Stimulated activated CD4-positive, alpha-beta T cell treated with anti-CD3 and anti-CD28 coated beads, Interleukin-2, amount 100 ng/mL, for 4 hours (primary cell): ENCODE results near the gene PPP1R3C.

Source experiments
- DNase-seq: peaks from one replicate; pipeline ENCODE4 v3.0.0-alpha.2; 2020; ENCODE audit warnings: low read depth

PPP1R3C gene

DNA sequence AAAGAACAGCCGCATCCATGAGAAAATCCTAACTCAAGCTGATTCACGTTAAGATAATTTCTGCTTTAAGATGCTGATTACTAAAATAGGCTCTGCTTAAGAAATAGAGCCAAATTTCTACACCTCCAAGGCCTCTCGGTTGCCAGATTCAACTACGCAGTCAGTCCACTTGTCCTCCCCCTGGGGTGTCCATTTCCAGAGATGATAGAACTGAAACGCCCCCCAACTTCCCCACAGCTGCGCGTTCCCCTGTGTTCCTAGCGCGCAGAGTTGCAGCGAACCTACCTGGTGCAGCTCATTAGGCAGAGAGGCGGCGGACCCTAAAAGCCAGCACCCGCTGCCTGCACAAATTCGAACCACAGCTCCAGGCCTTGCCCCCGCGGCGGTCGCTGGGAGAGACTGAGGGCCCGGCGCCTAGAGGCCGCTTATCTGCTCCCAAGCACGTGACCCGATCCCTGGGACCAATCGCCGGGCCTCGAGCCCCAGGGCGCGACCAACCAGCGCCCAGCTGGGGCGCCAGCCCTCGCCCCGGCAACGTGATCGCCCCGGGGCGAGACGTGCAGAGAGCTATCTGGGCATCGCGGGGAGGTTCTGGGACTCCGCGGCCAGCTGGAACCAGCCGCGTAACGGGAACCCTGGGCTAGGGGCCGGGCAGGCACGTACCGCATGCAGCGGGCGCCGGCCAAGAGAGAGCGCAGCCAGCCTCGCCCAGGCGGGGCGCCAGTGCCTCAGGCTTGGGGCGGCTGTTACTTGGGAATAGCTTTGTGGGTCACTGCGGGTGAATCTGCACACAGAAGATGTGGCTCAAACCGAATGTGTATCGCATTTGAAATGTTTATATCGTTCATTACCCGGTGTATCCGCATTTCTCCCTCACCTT, at the start of gene PPP1R3C:
TSS of gene PPP1R3C (minus strand) at position 401 of the 880 bp plus-strand sequence. CDS start at position 299, 102 bp downstream.
- DNase-seq: no peak

DNA sequence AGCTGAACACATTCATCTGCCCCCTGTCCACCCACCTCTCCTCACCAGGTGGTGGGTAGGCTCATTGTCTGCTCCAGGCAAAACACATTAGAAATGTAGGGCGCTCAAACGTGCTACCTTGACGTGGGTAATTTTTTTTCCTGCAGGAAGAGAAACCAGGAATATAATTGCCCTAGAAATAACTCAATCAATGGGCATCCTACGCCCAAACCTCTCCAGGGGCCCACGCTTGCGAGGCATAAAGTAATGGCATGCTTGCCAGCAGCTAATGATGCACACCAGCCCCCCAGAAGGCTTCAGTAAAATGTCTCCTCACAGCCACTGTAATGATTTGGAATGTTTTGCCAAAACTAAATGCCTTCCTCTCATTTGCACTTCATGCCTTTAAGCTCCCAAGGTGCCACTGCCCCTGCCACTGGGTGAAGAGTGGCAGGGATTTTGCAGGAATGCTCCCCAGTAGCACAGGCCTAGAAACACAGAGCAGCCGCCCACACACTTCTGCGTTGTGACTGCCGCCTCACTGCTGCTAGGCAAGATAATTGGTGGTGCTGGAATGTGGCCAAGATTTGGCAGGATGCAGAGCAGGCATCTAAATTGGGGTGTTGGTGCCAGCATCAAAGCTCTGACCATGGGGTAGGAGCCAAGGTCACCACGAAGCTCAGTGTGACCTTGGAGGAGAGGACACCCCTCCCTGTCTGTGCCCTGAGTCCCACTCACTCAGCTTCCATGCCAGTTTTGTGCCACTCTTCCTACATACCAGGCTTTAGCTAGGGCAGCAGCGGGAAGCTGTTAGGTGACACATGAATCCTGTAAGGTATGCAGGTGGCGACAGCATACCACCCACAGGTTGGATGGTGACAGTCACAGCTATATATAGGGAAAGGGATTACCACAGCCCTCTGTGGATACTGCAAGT, 48.7 kb upstream of the PPP1R3C start:
- DNase-seq: no peak

DNA sequence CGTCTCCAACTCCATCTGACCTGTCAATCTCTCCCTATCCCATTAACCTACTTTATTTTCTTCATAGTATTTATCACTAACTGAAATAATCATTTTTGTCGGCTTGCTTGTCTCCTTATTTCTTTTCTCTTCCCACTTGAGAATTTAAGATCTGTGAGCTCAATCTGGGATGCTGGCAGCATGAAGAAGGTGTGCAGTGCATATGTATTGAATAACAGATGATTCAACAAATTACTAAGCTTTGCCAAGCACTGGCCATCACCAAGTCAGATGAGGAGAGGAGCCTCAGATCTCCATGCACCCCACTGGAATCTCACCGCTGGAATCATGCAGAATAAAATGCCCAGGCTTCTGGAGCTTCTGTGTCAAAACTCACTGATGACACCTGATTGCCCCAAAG, 47.6 kb upstream of the PPP1R3C start:
- no peak for DNase-seq

DNA sequence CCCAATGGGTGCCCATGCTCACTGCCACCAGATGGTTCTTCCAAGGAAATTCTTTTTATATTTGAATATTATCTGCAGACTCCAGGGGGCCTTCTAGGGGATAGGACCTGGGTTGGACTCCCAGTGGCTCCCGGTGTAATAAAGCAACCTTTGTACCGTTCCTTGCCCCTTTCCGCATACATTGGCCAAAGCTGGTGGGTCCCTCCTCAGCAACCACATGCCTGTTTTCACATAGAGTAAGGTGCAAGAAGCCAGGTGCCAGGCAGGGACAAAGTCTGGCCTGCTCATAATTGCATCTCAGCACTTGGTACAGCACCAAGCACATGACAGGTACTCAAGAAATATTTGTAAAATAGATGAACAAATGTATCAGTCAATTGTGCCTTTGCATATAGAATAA, 46.4 kb upstream of the PPP1R3C start:
- DNase-seq: no peak

DNA sequence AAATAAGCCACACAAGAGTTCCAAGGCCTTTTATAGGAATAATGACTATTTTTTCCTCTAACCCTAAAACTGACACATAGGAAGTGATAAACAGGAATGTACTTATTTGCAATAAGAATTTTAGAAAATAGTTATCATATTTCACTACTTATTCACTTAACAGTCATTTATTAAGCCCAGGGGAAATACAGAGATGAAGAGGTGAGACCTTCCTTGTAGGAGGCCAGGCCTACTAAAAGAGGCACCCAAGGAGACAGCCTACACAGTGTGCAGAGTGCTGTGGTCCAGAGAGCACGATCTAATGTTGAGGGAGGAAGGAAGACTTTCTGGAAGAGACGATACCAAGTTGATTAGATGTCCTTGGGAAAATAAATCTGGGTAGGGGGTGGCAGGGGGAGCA, 45.0 kb upstream of the PPP1R3C start:
- DNase-seq: no peak

DNA sequence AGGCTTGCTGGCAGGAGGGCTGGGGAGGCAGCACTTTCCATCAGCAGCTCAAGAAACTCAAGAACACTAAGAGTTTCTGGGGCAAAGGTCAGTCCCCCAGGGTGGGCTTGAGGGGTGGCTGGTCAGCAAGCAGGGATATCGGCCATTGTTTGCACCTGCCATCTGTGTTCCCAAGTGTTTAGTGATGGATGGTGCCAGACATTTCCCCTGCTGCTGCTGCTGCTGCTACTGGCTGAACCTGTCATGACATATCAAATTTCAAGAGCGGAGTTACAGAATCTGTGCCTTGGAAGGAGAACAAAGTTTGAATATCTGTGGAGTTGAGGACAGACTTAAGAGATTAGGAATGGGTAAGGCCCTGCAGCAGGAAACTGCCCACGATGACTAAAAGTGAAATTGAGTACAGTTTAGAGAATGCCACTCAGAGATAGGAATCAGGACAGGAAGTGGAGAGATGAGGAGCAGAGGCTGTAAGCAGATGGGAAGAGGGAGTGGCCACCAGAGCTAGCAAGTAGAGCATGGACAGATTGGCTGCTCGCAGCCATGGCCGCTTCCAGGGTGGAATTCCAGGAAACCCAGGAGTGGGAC, 39.2 kb upstream of the PPP1R3C start:
- DNase-seq: no peak

DNA sequence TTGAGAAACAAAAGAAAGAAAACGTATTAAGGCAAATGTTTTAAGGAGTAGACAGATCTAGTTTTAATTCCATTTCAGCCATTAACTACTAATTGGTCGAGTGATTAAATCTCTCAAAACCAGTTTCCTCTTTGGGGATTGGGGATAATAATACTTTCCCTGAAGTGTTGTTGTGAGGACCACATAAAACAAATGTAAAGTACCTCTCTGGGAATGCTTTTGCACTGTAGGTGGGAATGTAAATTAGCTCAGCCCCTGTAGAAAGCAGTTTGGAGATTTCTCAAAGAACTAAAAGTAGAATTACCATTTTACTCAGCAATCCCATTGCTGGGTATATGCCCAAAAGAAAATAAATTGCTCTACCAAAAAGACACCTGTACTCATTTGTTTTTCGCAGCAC, 36.0 kb upstream of the PPP1R3C start:
- no peak for DNase-seq

DNA sequence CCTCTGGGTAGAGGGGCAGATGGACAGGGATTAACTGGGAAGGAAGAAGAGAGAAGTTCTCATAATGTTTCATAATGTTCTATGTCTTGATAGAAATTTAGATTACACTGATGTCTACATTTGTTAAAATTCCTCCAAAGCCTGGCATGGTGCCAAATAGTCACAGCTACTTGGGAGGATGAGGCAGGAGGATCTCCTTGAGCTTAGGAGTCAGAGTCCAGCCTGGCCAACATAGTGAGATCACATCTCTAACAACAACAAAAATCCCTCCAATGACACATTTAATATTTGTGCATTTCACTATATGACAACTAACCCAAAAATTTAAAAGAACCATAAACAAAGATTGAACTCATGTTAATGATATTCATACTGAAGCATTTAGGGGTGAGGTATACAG, 33.0 kb upstream of the PPP1R3C start:
- DNase-seq: no peak

DNA sequence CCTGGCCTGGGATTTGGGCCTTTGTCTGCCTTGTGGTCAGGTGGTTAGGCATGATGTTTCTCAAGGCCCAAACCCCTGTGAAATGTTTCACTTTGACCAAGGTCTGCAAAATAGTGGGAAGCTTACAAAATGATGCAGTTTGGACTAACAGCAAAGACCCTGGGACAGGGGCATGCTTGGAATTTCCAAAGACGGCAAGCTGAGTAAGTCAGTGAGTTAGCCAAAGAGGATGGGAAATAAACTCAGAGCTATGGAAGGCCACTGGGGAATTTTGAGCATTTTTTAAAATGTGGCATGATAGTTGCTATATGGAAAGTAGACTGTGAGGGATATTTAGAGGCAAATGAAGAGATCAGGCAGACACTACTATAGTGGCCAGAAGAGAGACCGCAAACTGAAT, 31.6 kb upstream of the PPP1R3C start:
- no peak for DNase-seq

DNA sequence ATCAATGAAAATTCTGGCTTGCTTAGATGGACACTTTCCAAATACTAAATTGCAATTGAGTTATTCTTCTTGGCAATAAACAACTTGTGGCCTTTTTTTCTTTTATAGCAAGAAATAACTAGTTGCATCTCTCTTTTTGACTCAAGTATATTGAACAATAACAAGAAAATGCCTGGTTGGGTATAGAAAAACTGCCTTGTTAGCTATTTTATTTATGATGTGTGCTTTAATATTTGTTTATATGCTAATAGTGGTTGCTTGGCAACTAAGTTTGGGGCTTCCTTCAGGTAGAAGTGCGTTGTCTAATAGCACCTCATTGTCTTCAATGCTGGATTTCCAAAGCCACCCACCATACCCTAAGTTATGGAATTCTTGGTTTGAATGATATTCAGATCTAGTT, 30.1 kb upstream of the PPP1R3C start:
- DNase-seq: no peak

DNA sequence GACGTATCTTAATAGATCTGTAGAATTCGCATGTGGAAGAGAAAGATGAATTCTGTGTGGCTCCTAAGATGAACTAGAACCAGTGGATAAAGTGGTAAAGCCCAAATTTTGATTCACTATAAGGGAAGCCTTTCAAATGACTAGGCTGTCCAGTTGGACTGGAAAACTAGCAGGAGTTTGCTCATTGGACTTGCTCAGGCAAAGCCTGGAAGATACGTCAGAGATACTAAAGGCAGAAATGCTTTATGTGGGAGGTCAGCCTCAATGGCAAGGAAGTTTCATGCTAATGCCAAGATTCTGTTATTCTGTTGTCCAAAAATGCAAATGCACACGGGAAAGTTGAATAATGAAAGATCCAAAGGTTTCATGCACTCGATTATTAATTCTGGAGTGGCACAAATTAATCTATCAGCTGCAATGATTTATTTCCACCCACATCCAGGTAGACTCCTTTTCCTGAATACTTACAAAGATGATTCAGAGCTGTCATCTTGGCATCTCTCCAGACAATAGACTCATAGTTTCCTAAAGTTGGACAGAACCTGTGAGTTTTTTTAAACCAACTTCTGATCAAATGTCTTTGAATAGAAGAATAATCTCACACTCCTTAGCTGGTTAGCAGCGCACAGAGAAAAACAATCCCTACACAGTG, 20.5 kb upstream of the PPP1R3C start:
- no peak for DNase-seq

DNA sequence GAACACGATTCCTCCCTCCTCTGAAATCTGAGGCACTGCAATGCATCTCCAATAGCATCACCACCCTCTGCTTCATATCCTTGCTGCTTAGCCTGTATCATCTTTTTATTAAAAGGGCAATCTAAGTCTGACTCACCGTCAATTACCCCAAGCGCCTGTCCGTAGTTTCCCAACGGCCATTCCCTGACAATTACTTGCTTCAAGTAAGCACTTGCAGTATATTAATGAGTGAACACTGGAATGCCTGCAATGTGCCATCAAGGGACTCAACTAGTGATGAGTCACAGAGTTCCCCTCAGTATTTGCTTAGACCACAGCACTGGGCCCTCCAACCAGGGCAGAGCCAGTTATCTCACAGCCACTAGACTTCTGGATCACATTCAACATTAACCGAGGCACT, 19.5 kb upstream of the PPP1R3C start:
- no peak for DNase-seq

DNA sequence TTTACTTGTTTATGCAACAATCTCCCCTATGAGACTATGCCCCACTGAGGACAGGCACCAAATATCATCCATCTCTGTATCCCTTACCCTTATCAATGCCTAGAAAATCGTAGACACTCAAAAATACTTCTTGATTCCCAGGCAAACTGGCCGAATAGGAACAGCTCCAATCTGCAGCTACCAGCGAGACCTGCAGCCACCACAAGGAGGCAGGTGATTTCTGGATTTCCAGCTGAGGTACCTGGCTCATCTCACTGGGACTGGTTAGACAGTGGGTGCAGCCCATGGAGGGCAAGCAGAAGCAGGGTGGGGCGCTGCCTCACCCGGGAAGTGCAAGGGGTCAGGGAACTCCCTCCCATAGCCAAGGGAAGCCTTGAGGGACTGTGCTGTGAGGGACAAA, 10.8 kb upstream of the PPP1R3C start:
- no peak for DNase-seq

DNA sequence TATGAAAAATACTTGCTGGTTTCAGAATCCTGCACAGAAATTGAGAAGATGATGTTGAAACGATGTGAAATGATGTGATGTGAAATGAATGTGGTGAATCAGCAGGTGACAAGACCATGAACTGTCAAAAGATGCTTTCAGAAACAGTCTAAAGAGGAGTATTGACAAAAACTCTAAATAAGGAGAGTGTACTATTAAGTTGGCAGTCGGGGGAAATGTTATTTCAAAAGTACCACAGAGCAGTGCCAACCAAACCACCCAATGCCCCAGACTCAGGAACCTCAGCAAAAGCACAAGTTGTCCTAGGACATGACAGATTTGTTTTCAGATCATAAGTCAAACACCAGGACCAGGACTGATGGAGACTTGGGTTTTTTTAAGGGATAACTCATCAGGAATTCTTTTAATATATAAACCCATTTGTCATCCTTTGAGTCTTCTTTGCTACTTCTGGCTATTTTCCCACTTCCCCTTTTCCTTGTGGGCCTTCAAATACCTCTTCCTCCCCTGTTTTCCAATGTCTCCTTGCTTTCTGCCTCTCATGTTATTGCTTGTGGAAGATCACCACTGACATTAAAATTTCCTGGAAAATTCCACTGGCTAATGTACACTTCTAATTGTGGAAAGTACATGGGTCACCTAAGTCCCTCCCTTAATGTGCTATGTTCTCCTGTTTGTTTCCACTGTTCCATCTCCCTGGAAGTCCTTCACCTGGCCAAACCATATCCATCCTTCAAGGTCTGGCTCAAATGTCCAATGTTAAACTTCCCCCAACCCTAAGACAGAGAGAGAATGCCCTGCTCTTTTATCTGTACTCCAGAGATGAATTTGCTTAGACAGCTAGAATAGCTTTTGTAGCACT, 10.2 kb upstream of the PPP1R3C start:
- DNase-seq: no peak

DNA sequence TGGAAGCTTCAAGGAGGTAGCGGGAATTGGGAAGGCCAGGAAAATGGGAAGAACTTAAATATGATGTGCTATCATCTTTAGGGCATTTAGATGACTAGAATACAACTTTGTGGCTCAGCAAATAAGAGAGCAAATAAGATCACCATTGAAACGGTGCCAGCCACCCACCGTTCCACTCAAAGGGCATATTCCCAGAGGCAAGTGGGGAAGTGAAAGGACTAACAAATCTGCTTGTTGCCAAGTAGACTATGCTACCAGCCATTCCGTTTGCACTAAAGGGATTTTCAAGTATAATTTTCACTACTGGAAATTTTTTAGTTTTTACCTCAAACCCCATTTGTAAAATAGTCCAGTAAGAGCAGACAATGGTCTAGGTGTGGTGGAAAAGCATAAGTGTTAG, 4.0 kb upstream of the PPP1R3C start:
- no peak for DNase-seq

DNA sequence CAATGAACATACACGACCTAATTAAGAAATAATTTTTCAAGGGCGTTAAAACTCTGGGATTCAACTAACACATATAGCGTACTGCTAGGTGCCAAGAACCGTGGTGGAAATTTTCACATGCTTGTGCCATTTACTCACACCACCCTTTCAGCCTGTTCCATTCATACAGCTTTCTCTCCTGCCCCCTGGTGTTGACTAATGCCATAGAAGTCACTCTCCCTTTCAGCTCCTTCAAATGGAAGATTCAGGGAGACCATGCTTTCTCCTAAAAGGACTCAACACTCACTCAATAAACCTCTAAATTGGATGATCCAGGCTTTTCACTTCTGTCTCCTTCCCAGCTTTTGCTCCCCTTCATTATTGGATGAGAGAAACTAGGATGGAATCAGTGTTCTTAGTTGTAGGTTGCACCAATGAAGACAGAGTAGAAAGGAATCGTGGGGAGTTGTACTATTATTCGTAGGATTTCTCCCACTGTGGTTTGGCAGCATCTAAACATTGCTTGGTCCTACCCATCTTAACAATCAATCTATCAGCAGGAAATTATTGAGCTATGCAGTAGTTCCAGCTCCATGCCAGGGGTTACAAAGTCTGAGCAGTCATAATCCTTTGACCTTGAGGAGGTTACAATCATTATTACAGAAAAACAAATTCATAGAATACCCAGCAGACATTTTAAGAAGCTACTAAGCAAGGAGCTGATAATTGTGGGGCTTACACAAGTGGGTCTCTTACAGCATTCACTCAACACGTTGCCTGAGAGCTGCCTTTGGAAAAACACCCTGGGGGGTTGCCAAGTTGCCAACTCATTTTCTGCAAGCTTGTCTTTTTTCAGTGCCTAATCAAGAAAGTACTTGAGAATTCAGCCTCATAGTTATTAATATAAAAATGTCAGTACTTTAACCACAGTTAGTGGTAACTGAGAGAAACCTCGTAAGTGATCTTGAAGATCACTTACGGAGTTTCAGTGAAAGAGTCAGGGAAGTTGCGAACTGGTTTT, 2.8 kb upstream of the PPP1R3C start:
- DNase-seq: peak; percentile 42

DNA sequence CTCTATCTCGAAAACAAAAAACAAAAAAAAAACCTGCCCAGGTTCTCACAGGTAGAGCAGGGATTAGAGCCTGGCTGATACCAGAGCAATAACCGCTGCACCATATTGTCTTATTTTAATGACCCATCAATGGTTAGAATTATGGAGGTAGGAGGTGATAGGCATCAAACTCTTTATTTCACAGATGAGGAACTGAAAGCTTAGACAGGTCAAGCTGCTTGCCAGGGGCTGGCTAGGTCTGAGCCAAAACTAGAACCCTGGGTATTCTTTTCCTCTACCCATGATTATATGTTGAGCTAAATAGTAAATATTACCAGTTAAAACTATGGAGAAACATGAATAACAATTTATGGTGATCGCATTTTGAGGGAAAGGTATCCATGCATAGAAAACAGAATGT, 2.0 kb upstream of the PPP1R3C start:
- no peak for DNase-seq

DNA sequence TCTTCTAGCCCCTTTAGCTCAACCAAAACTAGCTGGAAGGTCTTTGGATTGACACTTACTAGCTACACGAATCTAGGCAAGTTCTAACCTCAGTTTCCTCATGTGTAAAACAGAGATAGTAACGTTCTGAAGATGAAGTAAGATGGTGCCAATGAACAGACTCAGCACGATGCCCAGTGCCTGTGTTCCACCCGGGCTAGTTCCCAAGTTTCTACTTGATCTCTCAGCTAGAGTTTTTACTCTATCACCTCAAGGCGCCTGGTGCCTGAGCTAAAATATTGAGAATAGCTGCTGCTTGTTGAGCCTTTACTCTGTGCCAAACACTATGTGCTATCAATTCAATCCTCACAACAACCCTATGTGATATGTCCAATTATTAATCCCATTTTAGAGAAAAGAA, 1.4 kb upstream of the PPP1R3C start:
- DNase-seq: no peak

DNA sequence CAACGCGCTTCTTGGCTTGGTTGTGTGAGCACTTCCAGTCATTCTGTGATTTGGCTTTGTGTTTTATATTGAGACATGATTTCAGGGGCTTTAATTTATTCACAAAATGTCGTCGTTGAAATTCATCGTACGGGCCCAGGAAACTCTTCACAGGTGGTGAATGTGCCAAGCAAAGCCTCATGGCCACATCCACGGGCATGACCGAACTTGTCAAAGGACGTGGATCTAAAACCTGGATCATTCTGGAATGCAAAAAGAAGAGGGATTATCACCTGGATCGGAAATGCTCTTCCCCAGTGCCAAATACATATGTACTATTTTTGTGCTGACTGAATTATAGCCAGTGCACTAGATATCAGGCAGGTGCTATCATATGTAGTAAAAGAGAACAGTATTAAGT, 2.2 kb downstream of the PPP1R3C start:
- DNase-seq: no peak
